Breast epithelium (tissue), 4 donors: ENCODE data around the gene ADRM1. TPM values are rescaled to one million over a fixed set of nuclear protein-coding genes. Genes with fewer than 3 reads are reported as not detected.

Source experiments
- DNase-seq, 2 donors: peaks; one replicate each; pipeline ENCODE4 v3.0.0-alpha.2; 2019; ENCODE audit warnings: low spot score in 2 of 2
- H3K27ac ChIP-seq, 2 donors: fragments of 200-600 bp; sonication (generic) in 1 of 2; one replicate each; pipeline ENCODE4 v1.5.1; 2016 to 2019; ENCODE audit warnings: mild to moderate bottlenecking in 1 of 2
- H3K27me3 ChIP-seq, 2 donors: fragments of 200-600 bp; sonication (generic) in 1 of 2; one replicate each; pipeline versions ENCODE4 v1.5.1 to v1.6.0; 2017 to 2019; ENCODE audit warnings: control low read depth in 1 of 2, mild to moderate bottlenecking in 1 of 2
- H3K36me3 ChIP-seq: fragments of 200-600 bp; one replicate; pipeline ENCODE4 v1.5.1; 2019
- H3K4me1 ChIP-seq, 2 donors: fragments of 200-600 bp; sonication (generic); one replicate each; pipeline ENCODE4 v1.5.1; 2016 to 2019; ENCODE audit warnings: control low read depth in 1 of 2
- H3K4me3 ChIP-seq, 3 donors: fragments of 200-600 bp; sonication (generic); 1 replicate in 2 of 3; 2 replicates in 1 of 3; pipeline ENCODE4 v1.5.1; 2016 to 2019; ENCODE audit warnings: mild to moderate bottlenecking in 3 of 3, moderate library complexity in 2 of 3
- H3K9me3 ChIP-seq, 2 donors: fragments of 200-600 bp; sonication (generic) in 1 of 2; one replicate each; pipeline ENCODE4 v1.5.1; 2016 to 2019; ENCODE audit warnings: control low read depth in 1 of 2
- CTCF ChIP-seq, 3 donors: fragments of 450-650 bp; IDR thresholded peaks; one replicate each; pipeline ENCODE4 v1.5.1; 2016 to 2017; ENCODE audit warnings: antibody characterized with exemption in 3 of 3, mild to moderate bottlenecking in 3 of 3, moderate library complexity in 3 of 3
- POLR2A ChIP-seq: fragments of 450-650 bp; IDR thresholded peaks from one replicate; pipeline ENCODE4 v1.6.1; 2016; ENCODE audit warnings: antibody characterized with exemption, mild to moderate bottlenecking, moderate library complexity
- POLR2AphosphoS5 ChIP-seq, 3 donors: sonication (generic); formaldehyde crosslinking; IDR thresholded peaks; one replicate each; pipeline ENCODE4 v1.6.1; 2017; ENCODE audit warnings: antibody characterized with exemption in 3 of 3
- intact Hi-C: fragments of 100-400 bp; cut with DNase I; formaldehyde crosslinking; loops from one replicate; pipeline ENCODE4 v1.15.1; 2023; ENCODE audit warnings: low total_unique reads
- total RNA-seq, 3 donors: library from RNA; depleted of rRNA; stranded (reverse); fragments of >200 nt; gene quantifications; one replicate each; pipeline ENCODE4 v1.1.0, GENCODE V29; 2016

Gene ADRM1
- total RNA-seq, 3 donors from 2014 or later = 80.2 to 131 (median 105) TPM

- intact Hi-C loops = no loop called here
- Histone ChIP-seq H3K4me3 (no peak overlapping the region), H3K9me3 (no peaks in the 10 kb centered on the region), H3K4me1 (no peaks in the 10 kb centered on the region), H3K36me3 (no peaks in the 10 kb centered on the region), H3K27ac (peak overlapping the region in 1 of 2 donors; percentile 38), H3K27me3 (no peaks in the 10 kb centered on the region)
- no peak for DNase-seq
- TF ChIP-seq POLR2AphosphoS5 (IDR thresholded peaks at IDR 0.05) (no peak), CTCF (IDR thresholded peaks at IDR 0.05) (no peak), POLR2A (no peak)
These were observed 43.6 kb upstream of the ADRM1 start for GRCh38 chr20:62259294-62259565.

GRCh38 chr20:62262064-62262463, 40.7 kb upstream of the ADRM1 start:
- intact Hi-C loops = no loop called here
- Histone ChIP-seq H3K4me1 (no peaks in the 10 kb centered on the region), H3K9me3 (no peaks in the 10 kb centered on the region), H3K4me3 (no peak overlapping the region), H3K36me3 (peaks cover 8% of the 10 kb centered on the region), H3K27me3 (no peaks in the 10 kb centered on the region), H3K27ac (no peak overlapping the region)
- no peak for DNase-seq
- TF ChIP-seq POLR2A = no peak
- no peak for TF ChIP-seq POLR2AphosphoS5 (IDR thresholded peaks at IDR 0.05)
- no peak for TF ChIP-seq CTCF (IDR thresholded peaks at IDR 0.05)

GRCh38 chr20:62263396-62263795, 39.4 kb upstream of the ADRM1 start:
- no peak overlapping the region for H3K27ac ChIP-seq
- TF ChIP-seq POLR2AphosphoS5 (IDR thresholded peaks at IDR 0.05) (no peak), CTCF (IDR thresholded peaks at IDR 0.05) (no peak), POLR2A (no peak)
- no peak overlapping the region for H3K4me3 ChIP-seq
- peaks cover 8% of the 10 kb centered on the region for H3K36me3 ChIP-seq
- intact Hi-C loops = no loop called here
- H3K27me3 ChIP-seq = no peaks in the 10 kb centered on the region
- H3K4me1 ChIP-seq = no peaks in the 10 kb centered on the region
- H3K9me3 ChIP-seq = no peaks in the 10 kb centered on the region
- DNase-seq = no peak

GRCh38 chr20:62265365-62265764, 37.4 kb upstream of the ADRM1 start:
- intact Hi-C loops = no loop called here
- peaks cover 8% of the 10 kb centered on the region for H3K36me3 ChIP-seq
- no peak for DNase-seq
- H3K4me3 ChIP-seq = no peak overlapping the region
- H3K4me1 ChIP-seq = no peaks in the 10 kb centered on the region
- no peak overlapping the region for H3K27ac ChIP-seq
- no peaks in the 10 kb centered on the region for H3K27me3 ChIP-seq
- no peaks in the 10 kb centered on the region for H3K9me3 ChIP-seq
- no peak for TF ChIP-seq POLR2AphosphoS5 (IDR thresholded peaks at IDR 0.05)
- TF ChIP-seq POLR2A = no peak
- TF ChIP-seq CTCF (IDR thresholded peaks at IDR 0.05) = no peak

- intact Hi-C loops = no loop called here
- H3K27me3 ChIP-seq = no peaks in the 10 kb centered on the region
- H3K9me3 ChIP-seq = no peaks in the 10 kb centered on the region
- H3K4me1 ChIP-seq = no peaks in the 10 kb centered on the region
- TF ChIP-seq POLR2A (no peak), CTCF (IDR thresholded peaks at IDR 0.05) (no peak), POLR2AphosphoS5 (IDR thresholded peaks at IDR 0.05) (no peak)
- H3K4me3 ChIP-seq = no peak overlapping the region
- peaks cover 8% of the 10 kb centered on the region for H3K36me3 ChIP-seq
- no peak for DNase-seq
- H3K27ac ChIP-seq = no peak overlapping the region
These were observed 36.5 kb upstream of the ADRM1 start for GRCh38 chr20:62266340-62266739.
